ENCODE data around the gene CD209.

The CD209 gene

GRCh38 chr19:7737215-7737614 lies 10.1 kb downstream of the CD209 start:
- TF ChIP-seq CTCF (IDR thresholded peaks at IDR 0.05; ENCODE audit: low read depth, low read length) = no peak
- DNase-seq (ENCODE audit: extremely low read depth, low read depth) = no peak

GRCh38 chr19:7736148-7736547 lies 11.2 kb downstream of the CD209 start:
- no peak for TF ChIP-seq CTCF (IDR thresholded peaks at IDR 0.05; ENCODE audit: low read depth, low read length)
- DNase-seq (ENCODE audit: extremely low read depth, low read depth) = no peak

- TF ChIP-seq CTCF (IDR thresholded peaks at IDR 0.05; ENCODE audit: low read depth, low read length) = no peak
- no peak for DNase-seq (ENCODE audit: extremely low read depth, low read depth)
These were observed 12.8 kb downstream of the CD209 start for GRCh38 chr19:7734220-7735203.

DNA sequence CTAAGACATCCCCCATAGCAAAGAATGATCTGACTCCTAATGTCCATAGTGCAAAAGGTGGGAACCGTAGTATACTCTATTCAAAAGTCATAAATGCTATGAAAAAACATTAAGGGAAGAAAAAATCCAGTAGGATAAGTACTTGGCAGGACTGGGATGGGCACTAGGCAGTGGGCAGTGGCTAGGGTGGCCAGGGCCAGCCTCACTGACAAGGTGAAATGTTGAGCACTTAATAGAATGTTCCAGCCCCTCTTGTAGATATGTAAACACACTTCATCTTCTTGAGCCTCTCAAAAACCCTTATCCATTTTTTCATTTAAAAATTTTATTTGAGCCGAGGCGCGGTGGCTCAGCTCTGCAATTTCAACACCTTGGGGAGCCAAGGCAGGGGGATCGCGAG lies 14.0 kb downstream of the CD209 start:
- no peak for TF ChIP-seq CTCF (IDR thresholded peaks at IDR 0.05; ENCODE audit: low read depth, low read length)
- no peak for DNase-seq (ENCODE audit: extremely low read depth, low read depth)

DNA sequence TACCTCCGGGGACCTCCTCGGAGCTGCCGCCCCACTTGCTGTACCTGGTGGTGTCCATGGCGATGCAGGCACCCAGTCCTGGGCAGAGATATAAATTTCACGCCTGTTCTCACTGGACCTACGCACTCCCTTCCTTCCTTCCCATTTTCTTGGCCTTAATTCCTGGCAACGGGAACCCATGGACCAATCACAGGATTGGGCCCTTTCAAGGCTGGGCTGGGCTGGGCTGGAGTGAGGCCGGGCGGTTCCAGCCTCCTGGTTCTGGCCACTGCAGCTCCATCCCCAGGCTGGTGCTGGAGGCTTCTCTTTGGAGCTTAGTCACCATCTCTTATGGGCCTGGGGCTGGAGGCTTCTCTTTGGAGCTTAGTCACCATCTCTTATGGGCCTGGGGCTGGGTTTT lies 15.3 kb downstream of the CD209 start, which contains the start of gene CLEC4G:
CLEC4G (minus strand) TSS at position 66 of the 400 bp plus-strand sequence; CDS start at position 58, 8 bp downstream.
- DNase-seq (ENCODE audit: extremely low read depth, low read depth) = no peak
- TF ChIP-seq CTCF (IDR thresholded peaks at IDR 0.05; ENCODE audit: low read depth, low read length) = no peak

DNA sequence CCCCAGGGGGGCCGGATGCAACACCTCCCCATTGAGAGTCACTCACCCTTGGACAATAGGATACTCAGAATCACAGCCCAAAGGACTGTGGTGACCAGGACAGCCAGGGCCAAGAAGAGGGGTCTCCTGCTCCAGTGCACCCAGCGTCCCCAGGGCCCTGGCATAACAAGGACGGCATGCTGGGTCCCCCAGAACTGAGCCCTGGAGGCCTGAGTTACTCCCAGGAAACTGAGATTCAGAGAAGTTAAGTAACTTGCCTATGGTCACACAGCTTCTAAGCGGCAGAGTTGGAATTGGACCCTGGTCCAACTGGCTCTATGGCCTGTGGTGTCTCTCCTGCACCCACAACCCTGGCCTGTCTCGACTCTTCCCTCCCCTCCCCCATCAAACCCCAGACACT lies 15.7 kb downstream of the CD209 start:
- DNase-seq (ENCODE audit: extremely low read depth, low read depth) = no peak
- no peak for TF ChIP-seq CTCF (IDR thresholded peaks at IDR 0.05; ENCODE audit: low read depth, low read length)

GRCh38 chr19:7731218-7731595 lies 16.1 kb downstream of the CD209 start:
- DNase-seq (ENCODE audit: extremely low read depth, low read depth) = no peak
- no peak for TF ChIP-seq CTCF (IDR thresholded peaks at IDR 0.05; ENCODE audit: low read depth, low read length)
